GM12801 (cell line): Measurements from ENCODE around the gene ITGA11.

Experiments used
- CTCF ChIP-seq: IDR thresholded peaks from one replicate; pipeline ENCODE4 v1.5.1; 2011; ENCODE audit warnings: control low read depth; ENCODE audit not compliant: insufficient read length; ENCODE audit errors: extremely low read depth

ITGA11 gene

GRCh38 chr15:68278345-68278594 lies 153.7 kb downstream of the ITGA11 start:
- no peak for TF ChIP-seq CTCF

DNA sequence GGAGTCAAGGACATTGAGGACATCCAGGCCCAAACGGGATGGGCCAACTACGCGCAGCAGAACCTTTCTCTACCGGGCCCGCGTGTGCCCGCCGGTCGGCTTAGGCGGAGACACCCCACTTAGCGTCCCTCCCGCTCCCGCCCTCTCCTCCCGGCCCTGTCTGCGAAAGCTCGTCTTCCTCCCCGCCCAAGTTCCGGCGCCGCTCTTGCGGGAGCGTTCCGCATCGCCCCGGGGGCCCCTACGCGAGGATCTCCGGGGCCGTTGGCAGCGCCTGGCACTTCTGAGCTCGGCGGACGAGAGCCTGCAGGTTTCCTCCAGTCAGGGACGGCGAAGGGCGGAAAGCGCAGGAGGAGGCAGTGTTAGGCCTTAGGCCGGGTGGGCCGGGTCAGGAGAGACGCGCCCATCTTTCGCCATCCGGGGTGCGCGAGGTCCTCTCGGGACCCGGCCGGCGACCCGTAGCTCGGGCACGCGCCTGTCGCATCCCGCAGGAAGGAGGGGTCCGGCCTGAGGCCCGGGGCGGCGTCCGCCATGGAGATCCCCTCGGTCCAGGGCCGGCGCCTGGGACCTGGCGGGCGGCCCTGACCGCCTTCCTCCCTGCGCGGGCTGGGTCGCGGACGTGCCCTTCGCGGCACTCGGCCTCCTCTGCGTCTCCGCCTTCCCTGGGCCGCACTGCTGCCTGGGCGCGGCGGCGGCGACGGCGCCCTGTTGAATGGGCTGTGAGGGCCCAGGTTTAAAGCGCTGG lies 154.2 kb downstream of the ITGA11 start, which contains the start of gene FEM1B:
TSS of gene FEM1B (plus strand) at position 143 of the 742 bp plus-strand sequence. CDS start 673 bp downstream, outside the sequence.
- no peak for TF ChIP-seq CTCF

DNA sequence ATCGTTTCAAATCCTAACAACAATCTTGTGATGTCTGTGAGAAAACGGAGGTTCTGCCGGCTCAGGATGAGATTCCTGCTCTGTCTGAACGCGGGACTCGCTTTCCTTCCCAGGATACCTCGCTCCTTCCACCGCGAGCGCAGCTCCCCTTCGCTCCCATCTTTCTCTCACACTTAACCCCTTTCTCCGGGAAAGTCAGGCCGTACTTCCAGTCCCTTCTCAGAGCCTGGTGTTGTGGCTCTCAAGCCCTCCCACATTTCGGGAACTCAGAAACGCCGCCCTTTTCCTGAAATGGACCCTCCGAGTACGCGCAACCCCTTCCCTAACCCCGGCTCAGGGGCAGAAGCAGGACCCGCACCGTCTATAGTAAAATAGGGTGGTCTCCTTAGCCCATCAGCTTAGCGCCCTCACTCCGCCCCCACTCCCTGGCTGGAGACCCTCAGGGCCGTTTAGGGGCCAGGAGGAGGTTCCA lies 154.8 kb downstream of the ITGA11 start:
- TF ChIP-seq CTCF = no peak

DNA sequence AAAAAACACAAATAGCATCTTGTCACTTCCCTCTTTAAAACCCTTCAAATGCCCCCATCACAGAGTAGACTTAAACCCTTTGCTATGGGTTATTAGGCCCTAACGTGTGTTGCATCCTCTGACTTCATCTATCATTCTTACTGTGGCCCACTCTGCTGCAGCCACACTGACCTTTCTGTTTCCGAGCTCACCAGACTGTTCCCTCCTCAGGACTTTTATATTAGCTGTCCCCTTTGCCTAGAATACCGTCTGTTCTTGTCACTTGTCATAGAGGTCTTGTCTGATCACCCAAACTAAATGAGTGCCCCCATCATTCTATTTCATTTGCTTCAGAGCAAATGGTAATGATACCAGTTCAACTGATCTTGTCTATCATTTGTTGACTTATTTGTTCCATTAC lies 155.3 kb downstream of the ITGA11 start:
- TF ChIP-seq CTCF = no peak

- TF ChIP-seq CTCF = no peak
Observed at GRCh38 chr15:68275165-68275746, 156.7 kb downstream of the ITGA11 start.

- TF ChIP-seq CTCF = no peak
Observed at GRCh38 chr15:68274201-68274848, 157.6 kb downstream of the ITGA11 start.

DNA sequence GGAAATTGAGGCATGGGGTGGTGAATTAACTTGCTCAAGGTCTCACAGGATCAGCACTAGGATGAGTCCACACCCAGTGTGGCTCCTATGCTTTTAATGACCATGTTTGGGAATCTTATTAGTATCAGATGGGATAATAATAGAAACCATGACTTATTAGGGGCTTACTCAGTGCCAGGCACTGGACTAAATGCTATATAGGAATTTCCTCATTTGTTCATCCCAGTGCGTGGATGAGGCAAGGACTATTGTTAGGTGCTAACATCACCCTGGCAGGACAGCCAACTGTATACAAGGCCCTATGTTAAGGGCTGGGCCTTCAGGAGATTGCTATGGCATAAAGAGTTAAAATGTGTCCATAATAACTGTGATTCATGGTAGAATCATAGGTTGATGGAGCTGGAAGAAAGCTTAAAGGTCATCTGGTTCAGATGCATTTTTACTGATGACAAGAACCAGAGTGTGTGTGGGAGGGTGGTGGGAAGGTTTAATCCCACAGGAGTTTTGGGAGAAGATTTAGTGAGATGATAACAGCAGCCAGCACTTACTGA lies 159.2 kb downstream of the ITGA11 start:
- TF ChIP-seq CTCF = no peak
